CD4-positive, alpha-beta T cell treated with Interleukin-17A for 4 hours (primary cell): ENCODE data around the gene AK6.

Experiments
- DNase-seq: peaks from one replicate; pipeline ENCODE4 v3.0.0-alpha.2; 2020; ENCODE audit warnings: mixed read lengths

Gene AK6

GRCh38 chr5:69369340-69370121 lies at the start of gene AK6, which contains the start of the genes RAD17 and TAF9:
Gene AK6, minus strand, starts transcription at chr5:69369520. Its CDS starts 30 bp downstream, at chr5:69369490.
Gene RAD17, plus strand, starts transcription at chr5:69369818. Its CDS starts 2,391 bp downstream, at chr5:69372209.
Gene TAF9, minus strand, starts transcription at chr5:69369520. Its CDS starts 3,783 bp downstream, at chr5:69365737.
- DNase-seq: peak; percentile 91

GRCh38 chr5:69418554-69418953 lies 49.2 kb upstream of the AK6 start:
- DNase-seq: no peak

GRCh38 chr5:69416699-69417098 lies 47.4 kb upstream of the AK6 start:
- DNase-seq: no peak

GRCh38 chr5:69416180-69416579 lies 46.9 kb upstream of the AK6 start:
- no peak for DNase-seq

GRCh38 chr5:69415584-69415958 lies 46.3 kb upstream of the AK6 start:
- DNase-seq: no peak

GRCh38 chr5:69414885-69415583 lies 45.7 kb upstream of the AK6 start, which contains the start of gene MARVELD2:
Gene MARVELD2, plus strand, starts transcription at chr5:69415116. Its CDS starts 4,270 bp downstream, at chr5:69419386.
- peak; percentile 72 for DNase-seq

- no peak for DNase-seq
These were observed 35.5 kb upstream of the AK6 start for GRCh38 chr5:69404659-69405330.

- no peak for DNase-seq
These were observed 9.1 kb upstream of the AK6 start for GRCh38 chr5:69378376-69378775.

- DNase-seq: no peak
These were observed 5.7 kb upstream of the AK6 start for GRCh38 chr5:69374911-69375446.

GRCh38 chr5:69372394-69372793 lies 3.1 kb upstream of the AK6 start:
- no peak for DNase-seq

GRCh38 chr5:69370335-69370734 lies 1.0 kb upstream of the AK6 start:
- peak; percentile 7 for DNase-seq

GRCh38 chr5:69368458-69369339 lies 621 bp downstream of the AK6 start:
- peak; percentile 21 for DNase-seq

GRCh38 chr5:69367697-69368279 lies 1.5 kb downstream of the AK6 start:
- no peak for DNase-seq

- no peak for DNase-seq
These were observed 4.5 kb downstream of the AK6 start for GRCh38 chr5:69364850-69365249.

GRCh38 chr5:69364414-69364813 lies 4.9 kb downstream of the AK6 start:
- no peak for DNase-seq

- no peak for DNase-seq
These were observed 8.9 kb downstream of the AK6 start for GRCh38 chr5:69360442-69360841.

GRCh38 chr5:69359699-69360098 lies 9.6 kb downstream of the AK6 start:
- no peak for DNase-seq

GRCh38 chr5:69350664-69351063 lies 18.7 kb downstream of the AK6 start:
- no peak for DNase-seq

GRCh38 chr5:69343083-69343482 lies 26.2 kb downstream of the AK6 start:
- no peak for DNase-seq

GRCh38 chr5:69341520-69342161 lies 27.7 kb downstream of the AK6 start:
- DNase-seq: no peak

- DNase-seq: no peak
These were observed 33.9 kb downstream of the AK6 start for GRCh38 chr5:69335341-69335935.
